ENCODE results near the gene MALT1.
"Not testable (repeated sequence)": the region's sequence is repeated elsewhere in the genome, so short reads cannot be mapped to it uniquely, and the experiment has no call there.

Gene MALT1, protein sequence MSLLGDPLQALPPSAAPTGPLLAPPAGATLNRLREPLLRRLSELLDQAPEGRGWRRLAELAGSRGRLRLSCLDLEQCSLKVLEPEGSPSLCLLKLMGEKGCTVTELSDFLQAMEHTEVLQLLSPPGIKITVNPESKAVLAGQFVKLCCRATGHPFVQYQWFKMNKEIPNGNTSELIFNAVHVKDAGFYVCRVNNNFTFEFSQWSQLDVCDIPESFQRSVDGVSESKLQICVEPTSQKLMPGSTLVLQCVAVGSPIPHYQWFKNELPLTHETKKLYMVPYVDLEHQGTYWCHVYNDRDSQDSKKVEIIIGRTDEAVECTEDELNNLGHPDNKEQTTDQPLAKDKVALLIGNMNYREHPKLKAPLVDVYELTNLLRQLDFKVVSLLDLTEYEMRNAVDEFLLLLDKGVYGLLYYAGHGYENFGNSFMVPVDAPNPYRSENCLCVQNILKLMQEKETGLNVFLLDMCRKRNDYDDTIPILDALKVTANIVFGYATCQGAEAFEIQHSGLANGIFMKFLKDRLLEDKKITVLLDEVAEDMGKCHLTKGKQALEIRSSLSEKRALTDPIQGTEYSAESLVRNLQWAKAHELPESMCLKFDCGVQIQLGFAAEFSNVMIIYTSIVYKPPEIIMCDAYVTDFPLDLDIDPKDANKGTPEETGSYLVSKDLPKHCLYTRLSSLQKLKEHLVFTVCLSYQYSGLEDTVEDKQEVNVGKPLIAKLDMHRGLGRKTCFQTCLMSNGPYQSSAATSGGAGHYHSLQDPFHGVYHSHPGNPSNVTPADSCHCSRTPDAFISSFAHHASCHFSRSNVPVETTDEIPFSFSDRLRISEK

DNA sequence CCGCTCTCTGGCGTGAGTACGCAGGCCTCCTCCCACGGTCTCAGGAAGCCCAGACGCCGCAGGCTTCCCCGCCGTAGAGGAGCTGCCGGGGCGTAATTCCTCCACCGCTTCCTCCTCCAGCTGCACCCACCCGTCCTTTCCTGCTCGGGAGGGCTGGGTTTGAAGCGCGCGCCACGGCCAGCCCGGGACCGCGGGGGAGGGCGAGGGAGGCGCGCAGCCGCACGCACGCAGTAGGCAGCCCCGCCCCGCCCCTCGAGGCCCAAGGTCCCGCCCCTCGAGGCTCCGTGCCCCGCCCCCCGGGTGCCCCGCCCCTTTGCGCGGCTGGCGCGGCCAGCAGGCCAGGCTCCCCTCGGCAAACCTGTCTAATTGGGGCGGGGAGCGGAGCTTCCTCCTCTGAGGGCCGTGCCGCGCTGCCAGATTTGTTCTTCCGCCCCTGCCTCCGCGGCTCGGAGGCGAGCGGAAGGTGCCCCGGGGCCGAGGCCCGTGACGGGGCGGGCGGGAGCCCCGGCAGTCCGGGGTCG lies at the start of gene MALT1:
MALT1 (plus strand) TSS at position 355 of the 521 bp plus-strand sequence. CDS start 179 bp downstream, outside the sequence.
- DNase-seq = peak; percentile 98

DNA sequence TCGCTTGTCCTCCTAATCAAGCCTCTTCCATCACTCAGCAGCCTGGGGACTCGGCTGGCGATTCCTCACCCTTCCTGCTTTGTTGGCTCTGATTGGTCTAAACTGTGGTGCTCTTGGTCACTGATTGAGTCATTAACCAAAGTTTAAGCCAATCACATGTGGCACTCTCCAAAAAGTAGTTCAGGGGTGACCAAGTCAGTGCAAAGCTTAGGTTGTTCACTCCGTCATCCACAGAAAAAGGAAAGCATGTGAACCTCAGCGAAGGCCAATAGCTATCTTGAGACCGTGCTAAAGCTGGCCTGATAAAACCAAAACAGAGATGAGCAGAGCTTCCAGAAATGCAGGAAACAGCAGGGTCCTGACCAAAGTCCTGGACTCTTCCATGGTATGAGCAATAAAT lies 47.3 kb upstream of the MALT1 start:
- DNase-seq = no peak

DNA sequence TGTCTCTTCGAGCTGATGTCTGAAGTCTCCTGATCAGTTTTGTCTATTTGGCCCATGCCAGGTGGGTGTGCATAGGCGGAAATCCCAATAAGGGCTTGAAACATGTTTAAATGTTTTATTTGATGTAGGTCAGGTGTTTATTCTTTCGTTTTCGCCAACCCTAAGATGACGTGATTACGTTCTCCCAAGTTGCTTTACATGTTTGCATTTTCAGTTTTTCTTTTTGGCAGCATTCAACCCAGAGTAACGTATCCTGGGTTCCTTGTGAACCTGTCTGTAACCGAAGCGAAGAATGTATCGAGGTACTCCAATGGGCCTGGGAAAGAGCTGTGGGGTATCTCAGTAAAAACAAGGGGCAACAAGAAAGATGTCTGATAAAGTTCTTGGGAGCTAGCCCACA lies 45.4 kb upstream of the MALT1 start:
- DNase-seq = no peak

DNA sequence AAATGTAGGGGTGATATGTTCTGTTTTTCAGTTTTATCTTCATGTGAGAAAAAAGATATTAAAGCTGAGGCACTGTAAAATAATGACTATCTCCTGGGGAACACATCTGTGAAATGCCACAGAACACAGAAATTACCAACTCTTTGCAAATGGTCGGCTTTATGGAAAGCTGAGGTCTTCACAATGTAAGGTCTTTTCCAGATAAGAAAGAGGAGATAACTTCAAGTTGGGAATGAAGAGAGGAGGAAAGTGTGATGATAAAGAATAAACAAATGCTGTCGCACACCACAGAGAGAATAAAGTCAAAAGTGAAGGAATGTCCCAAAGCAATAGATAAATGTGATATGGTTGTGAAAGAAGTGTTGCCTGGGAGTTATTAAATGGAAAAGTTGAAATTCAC lies 41.2 kb upstream of the MALT1 start:
- no peak for DNase-seq

DNA sequence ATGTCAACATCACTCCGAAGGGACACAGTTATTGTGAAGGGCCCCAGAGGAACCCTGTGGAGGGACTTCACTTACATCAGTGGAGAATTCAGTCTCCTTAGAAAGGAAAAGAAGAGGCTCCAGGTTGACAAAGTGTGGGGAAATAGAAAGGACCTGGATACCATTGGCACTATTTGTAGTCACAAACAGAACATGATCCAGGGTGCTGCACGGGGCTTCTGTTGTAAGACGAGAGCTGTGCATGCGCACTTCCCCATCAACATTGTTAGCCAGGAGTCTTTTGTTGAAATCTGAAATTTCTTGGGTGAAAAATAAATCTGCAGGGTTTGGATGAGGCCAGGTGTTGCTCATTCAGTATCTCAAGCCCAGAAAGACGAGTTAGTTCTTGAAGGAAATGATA lies 40.0 kb upstream of the MALT1 start:
- no peak for DNase-seq

DNA sequence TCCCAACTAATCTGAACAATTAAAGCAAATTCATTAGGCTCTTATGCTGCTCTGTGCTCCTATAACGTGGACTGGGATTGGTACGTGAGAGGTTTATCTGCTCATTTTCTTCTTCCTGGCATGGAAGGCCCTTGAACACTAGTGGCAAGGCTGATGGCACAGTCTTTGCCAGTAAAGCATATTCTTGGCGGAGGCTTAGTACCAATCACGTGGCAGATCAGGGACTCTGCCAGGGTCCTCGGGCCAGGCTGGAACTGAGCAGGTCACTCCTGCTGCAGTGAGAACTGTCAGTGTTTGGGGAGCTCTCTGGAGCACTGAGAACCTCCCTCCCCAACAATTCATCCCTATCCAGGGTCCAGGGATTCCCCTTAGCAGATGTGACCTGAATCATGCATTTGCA lies 38.7 kb upstream of the MALT1 start:
- DNase-seq = no peak

DNA sequence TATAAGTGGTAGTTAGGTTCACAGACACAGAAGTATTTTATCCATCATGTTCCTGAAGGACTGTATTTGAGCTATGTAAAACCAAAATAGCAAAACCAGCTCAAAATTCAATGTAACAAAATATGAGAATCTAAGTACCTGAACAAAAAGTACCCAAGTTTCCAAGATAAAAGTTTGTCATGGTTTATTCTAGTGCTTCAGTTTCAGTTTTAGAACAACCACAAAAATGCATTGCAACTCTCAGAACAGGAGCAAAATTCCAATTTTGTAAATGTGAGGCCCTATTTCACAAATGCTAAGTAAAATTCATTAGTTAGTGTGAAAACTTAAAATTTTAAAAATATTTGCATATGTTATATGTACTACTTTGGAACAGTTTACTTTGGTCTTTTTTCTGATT lies 37.4 kb upstream of the MALT1 start:
- DNase-seq = no peak

DNA sequence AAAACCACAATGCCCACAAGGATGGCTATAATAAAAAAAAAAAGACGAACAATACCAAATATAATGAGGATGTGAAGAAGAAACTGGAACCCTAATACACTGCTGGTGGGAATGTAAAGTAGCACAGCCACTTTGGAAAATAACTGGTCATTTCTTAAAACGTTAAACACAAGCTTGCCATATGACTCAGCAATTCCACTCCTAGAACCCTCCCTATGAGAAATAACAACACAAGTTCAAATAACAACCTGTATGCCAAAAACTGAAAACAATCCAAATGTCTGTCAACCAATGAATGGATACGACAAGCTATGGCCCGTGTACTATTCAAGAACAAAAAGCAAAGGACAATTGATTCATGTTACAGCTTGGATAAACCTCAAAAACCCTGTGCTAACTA lies 35.4 kb upstream of the MALT1 start:
- no peak for DNase-seq

DNA sequence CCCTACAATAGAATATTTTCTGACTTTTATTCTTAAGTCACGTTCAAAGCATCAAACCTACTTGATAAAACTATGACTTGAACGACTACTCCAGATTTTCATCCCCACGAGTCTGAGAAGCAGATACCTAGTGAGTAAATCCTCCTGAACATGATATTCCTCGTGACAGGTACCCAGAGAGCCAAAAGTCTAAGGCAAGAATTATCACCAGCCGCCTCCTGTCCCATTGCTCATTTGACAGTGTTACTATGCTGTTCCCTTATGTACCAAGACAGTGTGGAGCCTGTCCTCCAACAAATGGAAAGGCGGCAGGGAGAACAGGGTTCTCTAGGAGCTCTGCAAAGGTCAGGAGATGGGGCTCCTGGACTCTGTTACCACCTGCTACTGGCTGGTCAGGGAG lies 34.1 kb upstream of the MALT1 start:
- DNase-seq = no peak

DNA sequence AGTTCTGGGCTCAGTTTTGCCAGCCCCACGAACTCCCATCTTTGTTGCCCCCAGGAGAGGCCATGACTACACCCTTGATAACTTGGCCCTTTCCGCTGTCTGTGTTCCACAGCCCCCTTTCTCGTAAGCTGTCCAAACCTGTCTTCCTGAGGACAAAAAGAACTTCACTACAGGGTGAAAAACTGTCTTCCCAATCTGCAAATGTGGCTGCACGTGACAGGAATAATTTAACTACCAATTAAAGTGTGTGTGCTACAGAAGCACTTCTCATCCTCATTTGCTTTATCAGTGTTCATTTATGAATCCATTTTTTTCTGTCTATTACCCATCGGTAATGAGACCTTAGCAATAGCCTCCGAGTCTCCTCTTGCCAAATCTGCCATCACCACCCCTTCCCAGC lies 33.3 kb upstream of the MALT1 start:
- no peak for DNase-seq

DNA sequence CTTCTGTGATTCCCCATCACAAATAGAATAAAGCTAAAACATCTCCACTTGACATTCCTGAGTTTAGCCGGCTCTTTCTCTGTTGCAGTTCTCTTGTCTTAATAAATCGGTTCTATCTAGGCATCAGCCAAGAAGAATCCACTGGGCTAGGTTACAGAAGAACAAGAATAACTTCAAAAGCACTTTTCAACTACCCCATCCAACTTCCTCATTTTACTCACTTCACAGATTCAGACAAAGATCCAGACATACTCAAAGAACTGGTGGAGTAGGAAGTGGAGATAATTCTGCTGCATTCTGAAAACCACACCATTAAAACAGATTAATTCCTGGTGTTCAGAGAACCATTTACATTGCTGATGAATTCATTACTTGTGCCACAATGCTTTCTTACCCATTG lies 32.8 kb upstream of the MALT1 start:
- DNase-seq = no peak

DNA sequence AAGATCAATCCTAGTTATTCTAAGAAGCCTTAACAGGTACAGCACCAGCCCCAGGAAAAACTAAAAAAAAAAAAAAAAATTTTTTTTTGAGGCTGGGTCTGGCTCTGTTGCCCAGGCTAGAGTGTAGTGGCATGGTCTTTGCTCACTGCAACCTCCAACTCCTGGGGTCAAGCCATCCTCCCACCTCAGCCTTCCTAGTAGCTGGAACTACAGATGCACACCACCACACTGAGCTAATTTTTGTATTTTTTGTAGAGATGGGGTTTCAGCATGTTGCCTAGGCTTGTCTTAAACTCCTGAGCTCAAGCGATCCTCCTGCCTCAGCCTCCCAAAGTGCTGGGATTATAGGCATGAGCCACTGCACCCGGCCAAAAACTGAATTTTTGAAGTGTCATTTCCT lies 32.0 kb upstream of the MALT1 start:
- DNase-seq = no peak

DNA sequence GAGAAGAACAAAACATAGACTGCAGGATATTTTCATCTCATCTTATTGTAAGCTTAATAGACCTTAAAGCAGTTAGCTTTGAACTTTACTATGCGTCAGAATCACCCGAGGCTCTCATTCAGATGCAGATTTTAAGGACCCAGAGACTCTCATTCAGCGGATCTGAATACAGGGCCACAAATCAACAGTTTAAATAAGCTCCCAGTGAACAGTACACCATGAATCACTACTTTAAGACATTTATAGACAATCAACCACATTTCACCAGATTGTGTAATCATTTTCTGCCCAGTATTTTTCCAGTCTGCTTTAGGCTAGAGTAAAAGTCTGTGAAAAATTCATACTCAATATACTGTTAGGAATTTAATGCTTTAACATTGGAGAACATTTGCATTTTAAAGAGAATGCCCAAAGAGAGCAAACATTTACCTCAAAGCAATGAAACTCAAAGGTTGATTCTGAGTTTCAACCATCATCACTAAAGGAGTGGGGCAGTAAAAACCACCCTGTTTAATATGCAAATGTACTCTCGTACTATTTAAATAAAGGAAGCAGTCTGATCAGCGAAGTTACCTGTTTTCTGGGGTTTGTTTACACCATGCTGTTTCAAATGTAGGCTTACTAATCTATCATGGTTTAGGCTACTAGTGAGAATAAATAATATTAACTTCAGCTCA lies 31.4 kb upstream of the MALT1 start:
- DNase-seq = no peak

DNA sequence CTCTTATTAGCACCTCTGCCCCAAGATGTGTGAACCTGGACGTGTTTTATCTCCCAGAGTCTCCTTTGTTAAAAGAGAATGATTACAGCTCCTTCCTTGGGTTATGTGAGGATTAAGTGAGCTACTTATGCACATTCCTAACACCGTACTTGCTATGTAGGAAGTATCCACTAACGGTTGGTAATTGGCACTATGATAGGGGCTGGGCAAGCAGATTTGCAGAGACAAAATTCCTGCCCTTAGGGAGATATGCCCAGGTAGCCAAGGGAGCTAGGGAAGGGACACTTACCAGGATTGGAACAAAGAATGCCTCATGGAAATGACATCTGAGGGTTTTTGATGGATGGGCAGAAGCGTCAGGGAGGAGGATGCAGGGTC lies 30.8 kb upstream of the MALT1 start:
- no peak for DNase-seq

DNA sequence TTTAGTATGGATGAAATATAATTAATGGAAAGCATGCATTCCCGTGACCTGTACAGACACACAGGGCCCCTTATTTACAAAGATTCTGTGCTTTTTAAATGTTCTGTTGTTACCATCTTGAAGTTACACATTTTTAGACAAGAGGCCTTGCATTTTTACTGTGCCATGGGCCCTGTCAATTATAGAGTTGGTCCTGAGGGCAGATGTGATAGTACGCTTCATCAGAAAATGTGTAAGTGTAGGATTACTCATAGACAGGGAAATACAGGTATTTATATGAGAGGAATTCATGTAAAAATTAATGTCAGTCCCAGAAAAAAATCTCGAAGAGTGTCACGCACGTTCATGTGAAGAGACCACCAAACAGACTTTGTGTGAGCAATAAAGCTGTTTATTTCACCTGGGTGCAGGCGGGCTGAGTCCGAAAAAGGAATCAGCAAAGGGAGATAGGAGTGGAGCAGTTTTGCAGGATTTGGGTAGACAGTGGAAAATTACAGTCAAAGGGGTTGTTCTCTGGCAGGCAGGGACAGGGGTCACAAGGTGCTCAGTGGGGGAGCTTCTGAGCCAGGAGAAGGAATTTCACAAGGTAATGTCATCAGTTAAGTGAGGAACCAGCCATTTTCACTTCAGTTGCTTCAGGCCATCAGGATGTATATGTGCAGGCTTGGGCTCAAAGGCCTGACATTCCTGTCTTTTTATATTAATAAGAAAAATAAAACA lies 30.2 kb upstream of the MALT1 start:
- no peak for DNase-seq

DNA sequence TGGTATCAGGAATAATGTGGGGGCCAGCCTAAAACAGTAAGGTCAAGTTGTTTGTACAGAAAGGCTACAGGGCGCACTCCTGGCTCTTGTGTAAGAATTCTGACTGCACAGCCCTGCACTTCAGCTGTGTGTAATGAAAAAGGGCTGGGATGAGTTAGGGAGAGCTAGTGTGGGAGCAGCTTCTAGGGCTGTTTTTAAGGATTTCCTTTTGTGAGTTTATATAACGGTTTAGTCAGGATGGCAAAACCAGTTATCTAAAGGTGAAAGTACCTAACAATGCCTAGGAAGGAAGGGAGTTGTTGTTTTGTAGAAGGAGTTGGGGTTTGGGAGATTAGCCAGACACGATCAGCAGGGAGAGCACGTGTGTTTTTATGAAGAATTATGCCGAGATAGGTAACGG lies 27.7 kb upstream of the MALT1 start:
- not testable (repeated sequence) for DNase-seq

DNA sequence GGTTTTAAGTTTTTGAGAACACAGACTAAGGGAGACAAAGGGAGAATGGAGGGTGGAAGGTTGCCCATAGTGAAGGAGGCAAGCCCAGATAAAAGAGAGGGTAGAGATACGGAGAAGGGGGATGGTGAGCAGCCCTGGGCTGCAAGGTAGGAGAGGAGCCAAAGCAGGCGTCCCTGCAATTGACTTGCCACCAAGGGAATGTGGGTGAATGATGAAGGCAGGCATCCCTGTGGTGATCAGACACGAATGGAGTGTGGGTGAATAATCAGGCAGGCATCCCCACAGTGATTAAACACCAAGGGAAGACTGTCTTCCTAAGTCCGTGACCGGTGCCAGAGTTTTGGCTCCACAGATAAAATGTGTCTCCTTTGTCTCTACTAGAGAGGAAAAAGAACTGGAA lies 25.9 kb upstream of the MALT1 start:
- DNase-seq = no peak

DNA sequence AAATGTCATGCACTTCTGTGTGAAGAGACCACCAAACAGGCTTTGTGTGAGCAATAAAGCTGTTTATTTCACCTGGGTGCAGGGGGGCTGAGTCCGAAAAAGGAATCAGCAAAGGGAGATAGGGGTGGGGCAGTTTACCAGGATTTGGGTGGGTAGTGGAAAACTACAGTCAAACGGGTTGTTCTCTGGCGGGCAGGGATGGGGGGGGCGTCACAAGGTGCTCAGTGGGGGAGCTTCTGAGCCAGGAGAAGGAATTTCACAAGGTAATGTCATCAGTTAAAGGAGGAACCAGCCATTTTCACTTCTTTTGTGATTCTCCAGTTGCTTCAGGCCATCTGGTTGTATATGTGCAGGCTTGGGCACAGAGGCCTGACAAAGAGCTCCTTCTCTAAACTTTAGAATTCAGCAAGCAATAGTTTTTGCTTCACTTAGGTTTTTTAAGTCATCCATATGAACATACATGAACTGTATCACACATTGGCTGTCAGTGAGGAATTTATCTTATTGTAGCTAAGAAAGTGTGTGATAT lies 24.9 kb upstream of the MALT1 start:
- no peak for DNase-seq

DNA sequence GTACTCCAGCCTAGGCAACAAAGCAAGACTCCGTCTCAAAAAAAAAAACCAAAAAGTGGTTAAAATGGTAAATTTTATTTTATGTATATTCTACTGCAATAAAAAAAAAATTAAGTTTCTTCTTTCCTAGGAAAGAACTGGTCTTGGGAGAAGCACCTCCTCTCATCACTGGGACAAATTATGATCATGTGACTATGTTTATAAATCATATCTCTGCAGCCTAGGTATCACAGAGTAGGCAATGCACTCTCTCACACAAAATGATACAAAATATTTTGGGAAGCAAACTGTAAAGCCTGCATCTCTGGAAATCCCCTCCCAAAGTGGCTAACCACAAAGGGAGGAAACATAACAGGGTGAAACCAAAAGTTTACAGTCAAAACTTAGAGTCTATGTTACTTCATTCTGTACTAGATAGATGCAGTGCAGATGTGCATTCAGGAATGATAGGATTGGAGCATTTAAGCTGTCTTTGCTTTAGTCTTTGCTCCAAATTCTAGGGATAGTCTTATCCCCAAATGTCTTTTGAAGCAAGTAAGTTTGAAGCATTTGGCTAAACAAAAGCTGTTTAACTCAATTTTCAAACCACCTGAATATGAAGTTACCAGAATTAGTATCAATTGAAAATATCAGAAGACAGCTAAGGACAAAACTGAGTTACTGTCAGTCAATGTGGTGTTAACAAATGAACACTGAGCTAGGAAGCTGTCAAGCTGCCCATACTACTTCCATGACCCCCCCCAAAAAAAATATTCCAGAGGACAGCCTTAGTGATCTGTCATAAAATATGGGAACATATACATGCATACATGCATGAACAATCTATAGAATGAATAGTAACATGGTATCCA lies 21.1 kb upstream of the MALT1 start:
- no peak for DNase-seq

DNA sequence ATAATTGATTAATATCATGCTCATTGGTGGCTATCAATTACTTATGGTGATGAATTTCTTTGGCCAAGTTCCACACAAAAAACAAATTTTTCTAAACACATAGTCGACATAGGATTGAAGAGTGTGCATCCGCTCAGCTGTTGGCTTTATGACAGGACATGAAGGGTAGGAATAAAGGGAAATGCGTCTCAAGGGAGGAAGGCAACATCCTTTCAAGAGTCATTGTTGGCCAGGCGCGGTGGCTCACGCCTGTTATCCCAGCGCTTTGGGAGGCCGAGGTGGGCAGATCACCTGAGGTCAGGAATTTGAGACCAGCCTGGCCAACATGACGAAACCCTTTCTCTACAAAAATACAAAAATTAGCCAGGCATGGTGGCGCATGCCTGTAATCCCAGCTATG lies 20.4 kb upstream of the MALT1 start:
- not testable (repeated sequence) for DNase-seq

DNA sequence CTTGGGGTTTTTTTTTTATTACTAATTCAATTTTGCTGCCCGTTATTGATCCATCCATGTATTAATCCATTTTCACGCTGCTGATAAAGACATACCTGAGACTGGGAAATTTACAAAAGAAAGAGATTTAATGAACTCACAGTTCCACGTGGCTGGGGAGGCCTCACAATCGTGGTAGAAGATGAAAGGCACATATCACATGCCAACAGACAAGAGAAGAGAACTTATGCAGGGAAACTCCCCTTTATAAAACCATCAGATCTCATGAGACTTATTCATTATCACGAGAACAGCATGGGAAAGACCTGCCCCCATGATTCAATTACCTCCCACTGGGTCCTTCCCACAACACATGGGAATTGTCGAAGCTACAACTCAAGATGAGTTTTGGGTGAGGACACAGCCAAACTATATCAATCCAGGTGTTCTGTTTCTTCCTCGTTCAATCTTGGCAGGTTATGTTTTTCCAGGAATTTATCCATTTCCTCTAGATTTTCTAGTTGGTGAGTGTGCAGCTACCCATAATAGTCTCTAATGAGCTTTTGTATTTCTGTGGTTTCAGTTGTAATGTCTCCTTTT lies 18.0 kb upstream of the MALT1 start:
- DNase-seq = not testable (repeated sequence)

Data from activated T-cell treated with anti-CD3 and anti-CD28 coated beads, Interleukin-2, amount 50 U/mL, for 1 hour (primary cell).